ENCODE data around the gene NIPAL3. TPM values are rescaled to one million over a fixed set of nuclear protein-coding genes. Genes with fewer than 3 reads are reported as not detected.

The NIPAL3 gene
- total and polyA plus RNA-seq, 3 donors from 2014 or later, result 11.2 to 46.0 (median 33.1) TPM

DNA sequence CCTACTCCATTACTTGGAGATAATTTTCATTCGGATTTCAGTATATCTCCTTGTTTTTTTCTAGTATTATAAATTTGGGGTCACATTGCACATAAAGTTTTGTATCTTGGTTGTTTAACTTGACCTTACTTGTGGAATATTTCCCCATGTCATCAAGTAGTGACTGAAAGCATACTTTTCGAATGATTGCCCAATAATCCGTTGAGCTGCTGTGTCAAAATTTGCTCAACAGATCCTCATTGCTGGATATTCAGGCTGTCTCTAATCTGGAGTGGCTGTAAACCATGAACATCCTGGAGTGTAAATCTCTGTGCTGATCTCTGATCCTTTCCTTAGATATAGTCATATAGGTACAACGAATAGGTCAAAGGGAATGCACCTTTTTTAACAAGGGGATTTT lies 4.9 kb downstream of the NIPAL3 start:
- DNase-seq, result no peak
- Histone ChIP-seq H3K4me3 (no peak overlapping the region), H3K36me3 (ENCODE audit: low read depth, missing control alignments) (no peaks in the 10 kb centered on the region), H3K27me3 (no peaks in the 10 kb centered on the region), H3K9me3 (no peaks in the 10 kb centered on the region), H3K4me1 (peaks cover 6% of the 10 kb centered on the region), H3K27ac (no peak overlapping the region)
- WGBS, 2 donors, result 83 to 92% methylated on average over 4 of the region's 4 CpGs
- intact Hi-C loops (cut with DNase I; ENCODE audit: low total_unique reads), result no loop called here
- no peak for TF ChIP-seq POLR2A (IDR thresholded peaks at IDR 0.05)
- TF ChIP-seq, protein P1, sequence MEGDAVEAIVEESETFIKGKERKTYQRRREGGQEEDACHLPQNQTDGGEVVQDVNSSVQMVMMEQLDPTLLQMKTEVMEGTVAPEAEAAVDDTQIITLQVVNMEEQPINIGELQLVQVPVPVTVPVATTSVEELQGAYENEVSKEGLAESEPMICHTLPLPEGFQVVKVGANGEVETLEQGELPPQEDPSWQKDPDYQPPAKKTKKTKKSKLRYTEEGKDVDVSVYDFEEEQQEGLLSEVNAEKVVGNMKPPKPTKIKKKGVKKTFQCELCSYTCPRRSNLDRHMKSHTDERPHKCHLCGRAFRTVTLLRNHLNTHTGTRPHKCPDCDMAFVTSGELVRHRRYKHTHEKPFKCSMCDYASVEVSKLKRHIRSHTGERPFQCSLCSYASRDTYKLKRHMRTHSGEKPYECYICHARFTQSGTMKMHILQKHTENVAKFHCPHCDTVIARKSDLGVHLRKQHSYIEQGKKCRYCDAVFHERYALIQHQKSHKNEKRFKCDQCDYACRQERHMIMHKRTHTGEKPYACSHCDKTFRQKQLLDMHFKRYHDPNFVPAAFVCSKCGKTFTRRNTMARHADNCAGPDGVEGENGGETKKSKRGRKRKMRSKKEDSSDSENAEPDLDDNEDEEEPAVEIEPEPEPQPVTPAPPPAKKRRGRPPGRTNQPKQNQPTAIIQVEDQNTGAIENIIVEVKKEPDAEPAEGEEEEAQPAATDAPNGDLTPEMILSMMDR (IDR thresholded peaks at IDR 0.05), result no peak

DNA sequence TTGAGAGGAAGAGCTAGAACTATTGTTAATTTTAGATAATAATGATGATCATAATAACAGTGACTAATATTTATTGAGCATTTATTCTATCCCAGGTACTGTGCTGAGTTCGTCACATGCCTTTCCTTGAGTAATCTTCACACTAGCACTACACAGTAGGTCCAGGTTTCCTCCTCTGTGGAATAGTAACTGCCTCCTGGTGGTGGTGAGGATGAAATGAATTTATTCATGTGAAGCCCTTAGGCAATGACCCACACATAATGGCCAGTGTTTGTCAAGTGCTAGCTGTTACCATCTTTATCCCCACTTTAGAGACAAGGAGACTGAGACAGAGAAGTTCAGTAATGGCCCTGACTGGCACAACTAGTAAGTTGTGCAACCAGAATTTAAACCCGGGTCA lies 5.9 kb downstream of the NIPAL3 start:
- intact Hi-C loops (cut with DNase I; ENCODE audit: low total_unique reads), result no loop called here
- no peak for TF ChIP-seq POLR2A (IDR thresholded peaks at IDR 0.05)
- Histone ChIP-seq H3K27ac (no peak overlapping the region), H3K36me3 (ENCODE audit: low read depth, missing control alignments) (no peaks in the 10 kb centered on the region), H3K4me1 (peaks cover 5% of the 10 kb centered on the region), H3K4me3 (no peak overlapping the region), H3K27me3 (no peaks in the 10 kb centered on the region), H3K9me3 (no peaks in the 10 kb centered on the region)
- DNase-seq, result no peak
- WGBS, 2 donors, result 93 to 95% methylated on average over 2 of the region's 2 CpGs

DNA sequence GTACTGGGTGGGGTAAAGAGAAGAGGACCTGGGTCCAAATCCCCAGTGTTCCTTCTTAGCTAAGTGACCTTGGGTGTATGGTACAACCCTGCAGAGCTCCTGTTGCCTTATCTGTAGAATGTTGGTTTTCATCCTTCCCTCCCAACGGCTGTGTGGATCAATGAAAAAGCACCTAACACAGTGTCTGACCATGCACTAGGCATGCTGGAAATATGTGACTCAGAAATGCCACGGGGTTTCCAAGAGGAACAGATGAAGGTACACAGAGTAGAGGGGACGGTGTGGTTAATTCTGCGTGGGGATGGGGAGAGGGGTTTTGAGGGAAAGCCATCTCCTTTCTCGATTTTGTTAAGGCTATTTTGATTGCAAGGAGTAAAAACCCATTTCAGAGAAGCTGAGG lies 8.6 kb downstream of the NIPAL3 start:
- intact Hi-C loops (cut with DNase I; ENCODE audit: low total_unique reads), result no loop called here
- 77 to 83% methylated on average over 5 of the region's 5 CpGs for WGBS, 2 donors
- H3K4me1 ChIP-seq, result no peaks in the 10 kb centered on the region
- DNase-seq, result no peak
- H3K27me3 ChIP-seq, result no peaks in the 10 kb centered on the region
- H3K36me3 ChIP-seq (ENCODE audit: low read depth, missing control alignments), result no peaks in the 10 kb centered on the region
- no peak for TF ChIP-seq POLR2A (IDR thresholded peaks at IDR 0.05)
- TF ChIP-seq, protein P1 (IDR thresholded peaks at IDR 0.05), result no peak
- H3K4me3 ChIP-seq, result no peak overlapping the region
- H3K27ac ChIP-seq, result no peak overlapping the region
- H3K9me3 ChIP-seq, result no peaks in the 10 kb centered on the region

DNA sequence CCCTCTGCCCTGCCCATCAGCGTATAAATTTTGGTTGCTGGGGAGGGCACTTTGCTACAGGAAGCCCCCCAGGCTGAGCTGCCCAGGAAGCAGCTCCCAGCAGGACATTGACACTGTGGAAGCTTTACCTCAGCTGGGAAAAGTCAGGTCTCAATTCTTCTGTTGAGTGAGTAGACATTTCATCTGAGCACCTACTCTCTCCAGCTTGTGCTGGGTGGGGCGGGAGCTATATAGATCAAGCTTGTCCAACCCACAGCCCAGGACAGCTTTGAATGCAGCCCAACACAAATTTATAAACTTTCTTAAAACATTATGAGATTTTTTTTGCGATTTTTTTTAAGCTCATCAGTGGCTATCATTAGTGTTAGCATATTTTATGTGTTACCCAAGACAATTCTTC lies 9.4 kb downstream of the NIPAL3 start:
- no peak for DNase-seq
- WGBS, 2 donors, result 87 to 89% methylated on average over 3 of the region's 3 CpGs
- H3K27me3 ChIP-seq, result no peaks in the 10 kb centered on the region
- TF ChIP-seq, protein P1 (IDR thresholded peaks at IDR 0.05), result no peak
- TF ChIP-seq POLR2A (IDR thresholded peaks at IDR 0.05), result no peak
- H3K9me3 ChIP-seq, result no peaks in the 10 kb centered on the region
- no peaks in the 10 kb centered on the region for H3K36me3 ChIP-seq (ENCODE audit: low read depth, missing control alignments)
- no peak overlapping the region for H3K27ac ChIP-seq
- H3K4me1 ChIP-seq, result no peaks in the 10 kb centered on the region
- no peak overlapping the region for H3K4me3 ChIP-seq
- intact Hi-C loops (cut with DNase I; ENCODE audit: low total_unique reads), result no loop called here

DNA sequence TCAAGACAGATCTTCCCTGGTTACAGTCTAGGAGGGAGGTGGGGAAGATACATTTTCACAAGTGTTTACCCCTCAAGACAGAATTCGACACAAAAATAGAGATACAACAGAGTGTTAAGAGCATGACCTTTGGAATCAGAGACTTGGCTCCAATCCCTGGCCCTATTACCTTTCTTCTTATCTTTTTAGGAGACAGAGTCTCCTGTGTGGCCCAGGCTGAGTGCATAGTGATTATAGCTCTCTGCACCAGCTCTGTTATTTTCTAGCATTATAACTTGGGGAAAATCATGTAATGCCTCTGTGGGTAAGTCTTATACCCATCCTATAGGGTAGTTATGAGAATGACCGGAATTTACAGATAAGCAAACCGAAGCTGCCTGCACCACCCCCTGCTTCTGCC lies 9.8 kb downstream of the NIPAL3 start:
- no peaks in the 10 kb centered on the region for H3K4me1 ChIP-seq
- WGBS, 2 donors, result 51 to 67% methylated on average over 3 of the region's 3 CpGs
- intact Hi-C loops (cut with DNase I; ENCODE audit: low total_unique reads), result no loop called here
- H3K27ac ChIP-seq, result no peak overlapping the region
- H3K9me3 ChIP-seq, result no peaks in the 10 kb centered on the region
- no peaks in the 10 kb centered on the region for H3K36me3 ChIP-seq (ENCODE audit: low read depth, missing control alignments)
- no peak for TF ChIP-seq POLR2A (IDR thresholded peaks at IDR 0.05)
- TF ChIP-seq, protein P1 (IDR thresholded peaks at IDR 0.05), result no peak
- H3K27me3 ChIP-seq, result no peaks in the 10 kb centered on the region
- DNase-seq, result no peak
- no peak overlapping the region for H3K4me3 ChIP-seq

All from testis (tissue), 3 donors.